Endothelial cell of umbilical vein (primary cell): Measurements from ENCODE around the gene CYP2A7. TPM values are rescaled to one million over a fixed set of nuclear protein-coding genes. Genes with fewer than 3 reads are reported as not detected.
"Not testable (repeated sequence)": the region's sequence is repeated elsewhere in the genome, so short reads cannot be mapped to it uniquely, and the experiment has no call there.

Experiments
- Bru-seq: library from RNA; stranded (reverse); fragments of 400-500 nt; gene quantifications from one replicate; lab custom pipeline; 2021; lab: Mats Ljungman, UMichigan
- BruChase-seq, 2 experiments: library from RNA; stranded (reverse); fragments of 400-500 nt; gene quantifications; one replicate each; lab custom pipeline; 2021; lab: Mats Ljungman, UMichigan
- BruUV-seq: library from RNA; stranded (reverse); fragments of 400-500 nt; replicated peaks from 2 replicates; lab custom pipeline; 2021; lab: Mats Ljungman, UMichigan
- CTCF ChIA-PET: fragments of 300-600, 350-600 bp; sonication (Branson Sonifier 250); formaldehyde crosslinking; loops from one replicate; lab custom pipeline; 2021; ENCODE audit warnings: antibody characterized with exemption, inconsistent platforms; lab: Charles Lee
- POLR2A ChIA-PET: fragments of 300-600, 350-600 bp; sonication (Branson Sonifier 250); formaldehyde crosslinking; loops from one replicate; lab custom pipeline; 2021; ENCODE audit warnings: antibody characterized with exemption, inconsistent platforms; lab: Charles Lee
- DNase-seq: peaks from one replicate; pipeline ENCODE4 v3.0.0-alpha.2; 2011; ENCODE audit warnings: low read depth, low spot score
- FAIRE-seq: peaks from 2 replicates; lab custom pipeline; 2011; peaks lifted over from hg19 to GRCh38; lab: Jason Lieb, UNC
- H2AFZ ChIP-seq: 2 replicates; pipeline ENCODE4 v1.6.0; 2012; ENCODE audit warnings: low read depth, low read length, control low read depth, inconsistent platforms
- H3K27ac ChIP-seq: 2 replicates; pipeline ENCODE4 v1.5.1; 2011; ENCODE audit warnings: low read depth, mild to moderate bottlenecking, control low read depth, low read length, moderate library complexity; ENCODE audit not compliant: insufficient read depth
- H3K27me3 ChIP-seq, 2 experiments: 2 replicates each; pipeline versions ENCODE4 v1.6.0 to v1.6.1; 2011; ENCODE audit warnings: low read length in 2 of 2, mixed read lengths in 1 of 2; ENCODE audit not compliant: control insufficient read depth in 2 of 2, insufficient read depth in 2 of 2
- H3K36me3 ChIP-seq, 2 experiments: 2 replicates in 1 of 2; 3 replicates in 1 of 2; pipeline ENCODE4 v1.5.1; 2011; ENCODE audit warnings: low read length in 2 of 2, mild to moderate bottlenecking in 1 of 2, moderate library complexity in 1 of 2; ENCODE audit not compliant: control insufficient read depth in 2 of 2, insufficient read depth in 2 of 2; ENCODE audit errors: extremely low read depth in 1 of 2
- H3K4me1 ChIP-seq: 3 replicates; pipeline ENCODE4 v1.5.1; 2011; ENCODE audit warnings: mild to moderate bottlenecking, low read length; ENCODE audit not compliant: control insufficient read depth, insufficient read depth; ENCODE audit errors: extremely low read depth
- H3K4me2 ChIP-seq: 2 replicates; pipeline ENCODE4 v1.6.1; 2011; ENCODE audit warnings: low read length, control low read depth, mixed read lengths; ENCODE audit not compliant: insufficient read depth
- H3K4me3 ChIP-seq, 3 experiments: fragments of 200-600 bp in 1 of 3; sonication (generic), shearing (Covaris generic) in 1 of 3; replicated peaks in 1 of 3; 2 replicates each; pipeline ENCODE4 v1.5.1; 2011 to 2016; ENCODE audit warnings: control low read depth in 3 of 3, low read length in 3 of 3, mild to moderate bottlenecking in 2 of 3, inconsistent platforms in 1 of 3, low read depth in 1 of 3, moderate library complexity in 1 of 3; ENCODE audit not compliant: insufficient read depth in 1 of 3
- H3K79me2 ChIP-seq: 2 replicates; pipeline ENCODE4 v1.6.0; 2012; ENCODE audit warnings: low read length, inconsistent platforms; ENCODE audit not compliant: control insufficient read depth, insufficient read depth
- H3K9ac ChIP-seq: replicated peaks from 2 replicates; pipeline ENCODE3; 2011; ENCODE audit warnings: low read length, control low read depth; ENCODE audit not compliant: insufficient read depth; ENCODE audit errors: extremely low read depth
- H3K9me1 ChIP-seq: replicated peaks from 3 replicates; pipeline ENCODE4 v1.6.0; 2011; ENCODE audit warnings: mild to moderate bottlenecking, low read length; ENCODE audit not compliant: control insufficient read depth, insufficient read depth; ENCODE audit errors: extremely low read depth
- H3K9me3 ChIP-seq: replicated peaks from 2 replicates; pipeline ENCODE4 v1.5.1; 2012; ENCODE audit warnings: low read length, inconsistent platforms; ENCODE audit not compliant: control insufficient read depth, insufficient read depth
- H4K20me1 ChIP-seq: replicated peaks from 2 replicates; pipeline ENCODE3; 2011; ENCODE audit warnings: mild to moderate bottlenecking, low read length; ENCODE audit not compliant: control insufficient read depth, insufficient read depth; ENCODE audit errors: extremely low read depth
- dilution Hi-C: fragments of 300-500 bp; cut with MboI; formaldehyde crosslinking; loops from one replicate; pipeline ENCODE4 v1.15.0; 2019; ENCODE audit warnings: low sequenced_read_pairs; ENCODE audit not compliant: extremely low pct_ligation_motif_present
- intact Hi-C: fragments of 100-400 bp; cut with micrococcal nuclease; formaldehyde crosslinking; loops from one replicate; pipeline ENCODE4 v1.10.0; 2022
- long read RNA-seq: library from polyadenylated mRNA; stranded (forward); transcript quantifications from one replicate; pipeline ENCODE4 v2.0.0, GENCODE V29; 2021
- polyA minus RNA-seq, 3 experiments: library from RNA; depleted of rRNA, polyadenylated mRNA; stranded (reverse); fragments of >200 nt; gene quantifications; 1 replicate in 1 of 3; 2 replicates in 2 of 3; pipeline ENCODE4 v1.2.3, GENCODE V29; 2011
- polyA plus RNA-seq, 4 experiments: library from polyadenylated mRNA; depleted of rRNA in 3 of 4; stranded (reverse) in 3 of 4; unstranded in 1 of 4; fragments of >200 nt; gene quantifications; 2 replicates each; pipeline versions ENCODE4 v1.2.1 to v1.2.3, GENCODE V29; 2011 to 2012; ENCODE audit warnings: missing spikeins in 1 of 4
- total RNA-seq: library from RNA; stranded (reverse); gene quantifications from 2 replicates; pipeline ENCODE4 v1.2.3, GENCODE V29; 2021

The CYP2A7 gene, protein sequence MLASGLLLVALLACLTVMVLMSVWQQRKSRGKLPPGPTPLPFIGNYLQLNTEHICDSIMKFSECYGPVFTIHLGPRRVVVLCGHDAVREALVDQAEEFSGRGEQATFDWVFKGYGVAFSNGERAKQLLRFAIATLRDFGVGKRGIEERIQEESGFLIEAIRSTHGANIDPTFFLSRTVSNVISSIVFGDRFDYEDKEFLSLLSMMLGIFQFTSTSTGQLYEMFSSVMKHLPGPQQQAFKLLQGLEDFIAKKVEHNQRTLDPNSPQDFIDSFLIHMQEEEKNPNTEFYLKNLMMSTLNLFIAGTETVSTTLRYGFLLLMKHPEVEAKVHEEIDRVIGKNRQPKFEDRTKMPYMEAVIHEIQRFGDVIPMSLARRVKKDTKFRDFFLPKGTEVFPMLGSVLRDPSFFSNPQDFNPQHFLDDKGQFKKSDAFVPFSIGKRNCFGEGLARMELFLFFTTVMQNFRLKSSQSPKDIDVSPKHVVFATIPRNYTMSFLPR
- total RNA-seq (not detected in 2 replicates), polyA plus RNA-seq (not detected in 2 replicates), polyA minus RNA-seq (not detected in 2 replicates), Bru-seq, nascent RNA (not detected), BruChase-seq, experiment 1, labeled RNA remaining after a 6-hour chase (not detected), BruChase-seq, experiment 2, labeled RNA remaining after a 2-hour chase (not detected)
- not detected in 2 replicates for polyA plus RNA-seq (2011; cell fraction: cytosol; rRNA removed)
- not detected in 2 replicates for polyA plus RNA-seq (2011; cell fraction: nucleus; rRNA removed)
- not detected in 2 replicates for polyA plus RNA-seq (2012)
- not detected for polyA minus RNA-seq (2011; cell fraction: cytosol; rRNA and poly(A)+ RNA removed)
- polyA minus RNA-seq (2011; cell fraction: nucleus; rRNA and poly(A)+ RNA removed), result not detected in 2 replicates
- long read RNA-seq, result 0 reads

- H2AFZ ChIP-seq, H3K9me1 ChIP-seq, intact Hi-C loops, H3K4me1 ChIP-seq, H3K79me2 ChIP-seq, H4K20me1 ChIP-seq, H3K36me3 ChIP-seq, DNase-seq, BruUV-seq, POLR2A ChIA-PET, H3K27me3 ChIP-seq, H3K4me3 ChIP-seq, CTCF ChIA-PET, H3K4me2 ChIP-seq, H3K9me3 ChIP-seq, dilution Hi-C loops, H3K27ac ChIP-seq, H3K9ac ChIP-seq, FAIRE-seq: not testable (repeated sequence)
Observed at GRCh38 chr19:40882062-40882461, at the start of gene CYP2A7. CYP2A7 (minus strand) TSS chr19:40882231; CDS start chr19:40882210, 21 bp downstream.

DNA sequence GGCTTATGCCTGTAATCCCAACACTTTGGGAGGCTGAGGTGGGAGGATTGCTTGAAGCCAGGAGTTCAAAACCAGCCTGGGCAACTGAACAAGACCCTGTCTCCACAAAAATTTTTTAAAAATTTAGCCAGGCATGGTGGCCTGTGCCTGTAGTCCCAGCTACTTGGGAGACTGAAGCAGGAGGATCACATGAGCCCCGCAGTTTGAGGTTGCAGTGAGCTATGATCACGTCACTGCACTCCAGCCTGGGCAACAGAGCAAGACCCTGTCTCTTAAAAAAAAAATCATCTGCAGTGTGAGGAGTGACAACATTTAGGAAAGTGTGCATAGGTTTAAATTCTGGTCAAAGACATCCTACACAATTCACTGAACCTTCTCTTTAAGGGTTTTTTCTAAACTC, 48.8 kb upstream of the CYP2A7 start:
- H3K27me3 ChIP-seq, H3K4me3 ChIP-seq, H3K36me3 ChIP-seq, H4K20me1 ChIP-seq, H3K4me2 ChIP-seq, H3K9me1 ChIP-seq, BruUV-seq, H3K4me1 ChIP-seq, dilution Hi-C loops, POLR2A ChIA-PET, H3K9ac ChIP-seq, H3K27ac ChIP-seq, H2AFZ ChIP-seq, CTCF ChIA-PET, H3K79me2 ChIP-seq, DNase-seq, FAIRE-seq, H3K9me3 ChIP-seq, intact Hi-C loops: not testable (repeated sequence)

GRCh38 chr19:40929942-40930341, 47.9 kb upstream of the CYP2A7 start:
- BruUV-seq, result not testable (repeated sequence)

More at GRCh38 chr19:40929942-40930341, 47.9 kb upstream of the CYP2A7 start:
- DNase-seq, H3K36me3 ChIP-seq, H3K9ac ChIP-seq, POLR2A ChIA-PET, CTCF ChIA-PET, H3K4me2 ChIP-seq, H2AFZ ChIP-seq, H3K4me3 ChIP-seq, FAIRE-seq, intact Hi-C loops, H3K79me2 ChIP-seq, H3K27ac ChIP-seq, H3K9me1 ChIP-seq, H4K20me1 ChIP-seq, H3K9me3 ChIP-seq, dilution Hi-C loops, H3K4me1 ChIP-seq, H3K27me3 ChIP-seq: not testable (repeated sequence)
